GM13976 (cell line): Measurements from ENCODE around the gene KCNAB2.

Source experiments
- DNase-seq: peaks from one replicate; pipeline ENCODE4 v3.0.0; 2012; ENCODE audit warnings: low spot score
- CTCF ChIP-seq: IDR thresholded peaks from 2 replicates; pipeline ENCODE4 v1.5.1; 2012; ENCODE audit warnings: borderline replicate concordance, mild to moderate bottlenecking; ENCODE audit not compliant: insufficient read depth; ENCODE audit errors: extremely low read depth, missing control alignments, control extremely low read depth
- in situ Hi-C: fragments of 300-500 bp; cut with MboI; formaldehyde crosslinking; loops from one replicate; pipeline ENCODE4 v1.12.0; 2022; ENCODE audit warnings: low sequenced_read_pairs, mixed read lengths, inconsistent platforms; ENCODE audit not compliant: unreplicated experiment

The KCNAB2 gene

GRCh38 chr1:6077506-6077905, 31.8 kb downstream of the KCNAB2 start:
- no peak for TF ChIP-seq CTCF
- in situ Hi-C loops = no loop called here
- no peak for DNase-seq

- in situ Hi-C loops = no loop called here
- DNase-seq = no peak
- no peak for TF ChIP-seq CTCF
These were observed 32.2 kb downstream of the KCNAB2 start for GRCh38 chr1:6077919-6078318.

- no peak for TF ChIP-seq CTCF
- in situ Hi-C loops = no loop called here
These were observed 34.8 kb downstream of the KCNAB2 start for GRCh38 chr1:6080469-6080868.

DNA sequence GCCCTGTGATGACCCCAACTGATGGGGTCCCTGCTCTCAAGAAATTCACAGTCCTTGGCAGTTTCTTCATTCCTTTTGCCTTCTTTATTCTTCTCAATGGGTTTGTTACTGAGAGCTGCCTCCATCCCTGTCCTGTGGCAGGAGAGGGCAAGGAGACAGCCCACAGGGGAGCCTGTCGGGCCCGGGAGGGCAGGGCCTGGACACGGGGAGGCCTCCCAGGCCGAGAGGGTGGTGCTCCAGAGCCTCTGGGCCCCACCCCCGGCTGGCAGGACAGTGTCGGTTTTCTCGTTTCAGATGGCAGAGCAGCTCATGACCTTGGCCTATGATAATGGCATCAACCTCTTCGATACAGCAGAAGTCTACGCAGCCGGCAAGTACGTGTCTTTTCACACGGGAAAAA, 36.2 kb downstream of the KCNAB2 start:
- in situ Hi-C loops = no loop called here
- no peak for TF ChIP-seq CTCF
- no peak for DNase-seq

More at GRCh38 chr1:6080469-6080868, 34.8 kb downstream of the KCNAB2 start:
- no peak for DNase-seq

- in situ Hi-C loops = no loop called here
- no peak for DNase-seq
- no peak for TF ChIP-seq CTCF
These were observed 36.8 kb downstream of the KCNAB2 start for GRCh38 chr1:6082430-6082971.

DNA sequence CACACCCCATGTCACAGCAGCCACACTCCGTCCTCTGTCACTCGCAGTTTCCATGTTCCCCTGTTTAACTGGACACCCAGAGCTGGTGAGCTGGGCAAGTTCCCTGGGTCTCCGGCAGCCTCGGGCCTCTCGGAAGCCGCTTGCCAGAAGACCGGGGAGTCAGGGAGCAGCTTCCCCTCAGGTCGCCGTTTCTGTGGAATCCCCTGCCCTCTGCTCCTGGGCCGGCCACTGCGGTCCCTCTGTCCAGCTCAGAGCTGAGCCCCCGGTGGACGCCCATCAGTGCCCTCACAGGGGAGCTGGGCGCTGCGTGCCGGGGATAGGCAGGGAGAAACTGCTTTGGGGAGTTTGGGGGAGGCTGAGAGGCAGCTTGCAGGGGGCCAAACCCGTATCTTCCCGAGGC, 37.7 kb downstream of the KCNAB2 start:
- no peak for DNase-seq
- no peak for TF ChIP-seq CTCF
- in situ Hi-C loops = no loop called here
